Psoas muscle (tissue), 8 donors: ENCODE measurements around the gene HOXA11. TPM values are rescaled to one million over a fixed set of nuclear protein-coding genes. Genes with fewer than 3 reads are reported as not detected.

Experiments
- ATAC-seq, 4 donors: fragments of 200-7000 bp; cut with Tn5 transposase; one replicate each; pipeline ENCODE4 v1.9.1; 2020; ENCODE audit warnings: moderate library complexity in 3 of 4, mild to moderate bottlenecking in 2 of 4
- DNase-seq, 2 donors: peaks; one replicate each; pipeline ENCODE4 v3.0.0-alpha.2; 2020
- H3K27ac ChIP-seq: fragments of 200-600 bp; one replicate; pipeline ENCODE4 v1.8.0; 2022
- H3K27me3 ChIP-seq, 3 donors: fragments of 200-600 bp in 1 of 3; one replicate each; pipeline versions ENCODE4 v1.6.1 to v1.8.0; 2013 to 2022; ENCODE audit warnings: low read length in 2 of 3, mild to moderate bottlenecking in 2 of 3, moderate library complexity in 1 of 3; ENCODE audit not compliant: insufficient read depth in 3 of 3
- H3K36me3 ChIP-seq, 2 donors: fragments of 200-600 bp in 1 of 2; one replicate each; pipeline versions ENCODE4 v1.6.1 to v1.8.0; 2013 to 2022; ENCODE audit warnings: low read depth in 1 of 2, mild to moderate bottlenecking in 1 of 2, moderate library complexity in 1 of 2; ENCODE audit not compliant: insufficient read depth in 1 of 2
- H3K4me1 ChIP-seq: fragments of 200-600 bp; one replicate; pipeline ENCODE4 v1.8.0; 2022
- H3K4me3 ChIP-seq: fragments of 200-600 bp; one replicate; pipeline ENCODE4 v1.8.0; 2022; ENCODE audit warnings: mild to moderate bottlenecking
- H3K9me3 ChIP-seq: fragments of 200-600 bp; one replicate; pipeline ENCODE4 v1.8.0; 2022
- WGBS, 3 donors: extraction: QIAGEN DNeasy Blood & Tissue Kit; methylation state at CpG; one replicate each; pipeline versions ENCODE4 v1.1.6 to v1.1.7; 2013; 5-methylcytosine and 5-hydroxymethylcytosine counted together
- intact Hi-C, 2 donors: fragments of 100-400 bp; cut with DNase I; formaldehyde crosslinking; loops; one replicate each; pipeline versions ENCODE4 v1.11.0 to v1.14.2; 2022
- polyA plus RNA-seq, 3 donors: library from polyadenylated mRNA; stranded (reverse); fragments of 200-250 nt; gene quantifications; one replicate each; pipeline ENCODE4 v1.2.3, GENCODE V29; 2013
- total RNA-seq, 4 donors: library from RNA; stranded (reverse); fragmentation: NEBNext Ultra II Directional in 2 of 4; extraction: Animal tissue kit (Norgen Biotek cat#: 25700) in 2 of 4; gene quantifications; one replicate each; pipeline versions ENCODE4 v1.2.1 to v1.2.4, GENCODE V29; 2021 to 2023
- TF ChIP-seq, protein P1 (sequence below): fragments of 200-600 bp; IDR thresholded peaks from one replicate; pipeline ENCODE4 v1.8.0; 2022; ENCODE audit warnings: antibody characterized with exemption
- donor health status: healthy with polysubstance abuse.
- donor health status: DM: no; HTN: no; CAD: no; lungs with moderate emphysema.
- donor health status: Bipolar disorder and iron deficiency.
- donor health status: healthy.
- donor health status: DM: yes; HTN: yes; CAD: no.
- donor health status: DM: no; HTN: no; CAD: no.
- donor health status: DM: no; HTN: no; CAD: no.
- donor health status: DM: yes; HTN: yes; CAD: no.

HOXA11 gene
- total and polyA plus RNA-seq, 7 donors, result 0.08 to 1.1 (median 0.57) TPM; not detected in 3

- TF ChIP-seq, protein P1, sequence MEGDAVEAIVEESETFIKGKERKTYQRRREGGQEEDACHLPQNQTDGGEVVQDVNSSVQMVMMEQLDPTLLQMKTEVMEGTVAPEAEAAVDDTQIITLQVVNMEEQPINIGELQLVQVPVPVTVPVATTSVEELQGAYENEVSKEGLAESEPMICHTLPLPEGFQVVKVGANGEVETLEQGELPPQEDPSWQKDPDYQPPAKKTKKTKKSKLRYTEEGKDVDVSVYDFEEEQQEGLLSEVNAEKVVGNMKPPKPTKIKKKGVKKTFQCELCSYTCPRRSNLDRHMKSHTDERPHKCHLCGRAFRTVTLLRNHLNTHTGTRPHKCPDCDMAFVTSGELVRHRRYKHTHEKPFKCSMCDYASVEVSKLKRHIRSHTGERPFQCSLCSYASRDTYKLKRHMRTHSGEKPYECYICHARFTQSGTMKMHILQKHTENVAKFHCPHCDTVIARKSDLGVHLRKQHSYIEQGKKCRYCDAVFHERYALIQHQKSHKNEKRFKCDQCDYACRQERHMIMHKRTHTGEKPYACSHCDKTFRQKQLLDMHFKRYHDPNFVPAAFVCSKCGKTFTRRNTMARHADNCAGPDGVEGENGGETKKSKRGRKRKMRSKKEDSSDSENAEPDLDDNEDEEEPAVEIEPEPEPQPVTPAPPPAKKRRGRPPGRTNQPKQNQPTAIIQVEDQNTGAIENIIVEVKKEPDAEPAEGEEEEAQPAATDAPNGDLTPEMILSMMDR, result no peak
- ATAC-seq (no peak), DNase-seq (peak in 1 of 2 donors; percentile 47)
- Histone ChIP-seq H3K4me3 (peak overlapping the region; percentile 32), H3K27me3 (peaks cover 0 to 98% (median 31%) of the 10 kb centered on the region in 3 donors), H3K4me1 (peaks cover 16% of the 10 kb centered on the region), H3K9me3 (no peaks in the 10 kb centered on the region), H3K36me3 (no peaks in the 10 kb centered on the region), H3K27ac (no peak overlapping the region)
- intact Hi-C loops, result no loop called here
- WGBS, 3 donors, result 59 to 69% (median 64%) methylated on average over 16 to 22 of the region's 22 CpGs
Measured at GRCh38 chr7:27189295-27189996, 4.4 kb upstream of the HOXA11 start.

DNA sequence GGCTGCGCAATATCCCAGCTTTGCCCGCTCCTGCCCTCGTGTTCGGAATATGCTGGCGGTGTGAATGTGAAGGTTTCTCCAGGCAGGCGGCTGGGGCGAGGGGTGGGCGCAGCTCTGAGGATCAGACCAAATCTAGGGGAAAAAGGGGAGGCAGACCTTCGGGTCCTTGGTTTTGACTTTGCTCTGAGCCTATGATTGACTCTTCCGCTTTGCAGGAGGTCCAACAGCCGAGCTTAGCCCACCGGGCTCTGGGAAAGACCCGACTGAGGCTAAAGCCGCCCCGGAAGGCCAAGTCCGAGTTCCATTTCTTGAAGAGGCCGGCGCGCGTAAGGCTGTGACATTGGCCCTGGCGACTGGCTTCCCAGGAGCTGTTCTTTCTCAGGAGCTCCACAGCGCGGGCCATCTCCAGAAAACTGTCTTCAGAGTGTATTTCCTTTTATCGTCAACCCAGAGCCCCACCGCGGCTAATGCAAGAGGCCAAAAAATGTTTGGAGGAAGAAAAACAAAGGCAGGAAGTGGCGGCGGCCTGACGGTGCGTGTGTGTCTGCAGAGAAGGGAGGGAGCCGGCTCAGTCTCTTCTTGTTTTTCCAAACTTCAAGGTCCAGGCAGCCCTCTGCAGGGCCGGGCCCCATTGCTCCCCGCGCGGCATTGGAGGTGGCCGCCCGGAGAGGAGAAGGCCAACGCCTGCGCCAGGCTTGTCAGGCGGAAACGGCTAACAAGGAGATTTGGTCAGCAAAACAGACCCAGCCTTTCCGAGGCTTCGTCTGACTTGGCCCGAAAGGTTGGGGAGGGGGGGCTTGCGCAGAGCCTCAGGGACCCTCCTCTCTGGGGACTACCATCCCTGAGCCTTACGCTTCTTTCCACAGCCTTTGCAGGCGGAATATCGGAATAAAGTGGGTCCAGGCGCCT is 3.6 kb upstream of the HOXA11 start:
- Histone ChIP-seq H3K27ac (no peak overlapping the region), H3K4me3 (peak overlapping the region; percentile 32), H3K36me3 (no peaks in the 10 kb centered on the region), H3K4me1 (peaks cover 22% of the 10 kb centered on the region), H3K27me3 (peaks cover 0 to 97% (median 28%) of the 10 kb centered on the region in 3 donors), H3K9me3 (no peaks in the 10 kb centered on the region)
- ATAC-seq, result peak in 1 of 4 donors; percentile 11
- TF ChIP-seq, protein P1, result no peak
- intact Hi-C loops, result no loop called here
- 57 to 62% (median 60%) methylated on average over 48 to 49 of the region's 49 CpGs for WGBS, 3 donors
- DNase-seq, result peak in 1 of 2 donors; percentile 53

GRCh38 chr7:27187475-27188385 is 2.7 kb upstream of the HOXA11 start:
- Histone ChIP-seq H3K36me3 (no peaks in the 10 kb centered on the region), H3K9me3 (no peaks in the 10 kb centered on the region), H3K4me3 (no peak overlapping the region), H3K4me1 (peaks cover 25% of the 10 kb centered on the region), H3K27me3 (peaks cover 0 to 97% (median 32%) of the 10 kb centered on the region in 3 donors), H3K27ac (no peak overlapping the region)
- TF ChIP-seq, protein P1, result no peak
- no peak for ATAC-seq
- peak in 1 of 2 donors; percentile 46 for DNase-seq
- WGBS, 3 donors, result 56 to 65% (median 65%) methylated on average over 46 of the region's 46 CpGs
- intact Hi-C loops, result no loop called here

DNA sequence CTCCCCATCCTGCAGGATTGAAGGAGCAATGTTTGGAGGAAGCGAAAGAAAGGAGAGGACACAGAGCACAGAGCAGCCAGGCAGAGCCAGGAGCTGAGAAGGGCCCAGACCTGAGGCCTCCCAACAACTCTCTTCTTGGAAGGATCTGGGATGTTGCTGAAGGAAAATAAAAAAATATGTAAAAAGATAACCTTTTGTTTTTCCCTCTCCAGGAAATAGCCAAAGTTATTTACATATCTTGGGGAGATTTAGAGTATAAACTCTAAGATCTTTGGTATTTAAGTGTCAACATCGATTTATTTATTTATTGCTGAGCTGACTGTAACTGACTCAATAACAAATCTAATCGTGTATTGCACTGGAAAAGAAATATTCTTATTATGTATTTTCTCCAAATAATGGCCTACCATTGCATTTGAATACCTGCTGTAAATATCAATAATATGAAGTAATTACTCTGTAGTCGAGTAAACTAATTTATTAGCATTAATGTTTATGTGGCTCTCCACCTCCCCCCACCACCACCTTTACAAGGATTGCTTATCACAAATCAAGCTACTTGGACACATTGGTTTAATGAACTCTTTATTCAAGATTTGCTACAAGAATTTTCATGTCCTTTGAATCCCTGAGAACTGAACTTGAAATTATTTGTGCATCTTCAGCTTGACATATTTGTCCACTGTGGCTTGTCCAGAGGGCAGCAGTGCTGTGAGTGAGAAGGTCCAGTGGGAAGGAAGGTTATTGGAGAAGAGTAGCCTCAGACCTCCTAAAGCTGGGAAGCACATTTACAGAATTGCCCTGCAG is 1.8 kb upstream of the HOXA11 start:
- no peak for DNase-seq
- no peak for ATAC-seq
- Histone ChIP-seq H3K27ac (no peak overlapping the region), H3K4me1 (peaks cover 25% of the 10 kb centered on the region), H3K27me3 (peaks cover 0 to 97% (median 27%) of the 10 kb centered on the region in 3 donors), H3K9me3 (no peaks in the 10 kb centered on the region), H3K36me3 (no peaks in the 10 kb centered on the region), H3K4me3 (no peak overlapping the region)
- 89 to 91% (median 91%) methylated on average over 4 of the region's 4 CpGs for WGBS, 3 donors
- TF ChIP-seq, protein P1, result no peak
- intact Hi-C loops, result no loop called here
